HG02678 (cell line): Measurements from ENCODE around the gene IL17A.

Source experiments
- ATAC-seq: cut with Tn5 transposase; IDR thresholded peaks from one replicate; pipeline ENCODE4 v1.9.1; 2021; ENCODE audit warnings: mild to moderate bottlenecking, moderate library complexity; ENCODE audit not compliant: unreplicated experiment

IL17A gene

GRCh38 chr6:52186075-52186474 lies at the start of gene IL17A:
IL17A (plus strand) TSS chr6:52186375; CDS start chr6:52186432, 57 bp downstream.
- ATAC-seq = no peak

GRCh38 chr6:52136934-52137467 lies 49.2 kb upstream of the IL17A start:
- ATAC-seq = no peak

GRCh38 chr6:52138284-52138683 lies 47.9 kb upstream of the IL17A start:
- ATAC-seq = no peak

- no peak for ATAC-seq
Observed at GRCh38 chr6:52139985-52140680, 46.0 kb upstream of the IL17A start.

GRCh38 chr6:52141596-52141995 lies 44.6 kb upstream of the IL17A start:
- no peak for ATAC-seq

GRCh38 chr6:52142556-52142955 lies 43.6 kb upstream of the IL17A start:
- no peak for ATAC-seq

GRCh38 chr6:52143551-52143950 lies 42.6 kb upstream of the IL17A start:
- no peak for ATAC-seq

- ATAC-seq = no peak
Observed at GRCh38 chr6:52144196-52145076, 41.7 kb upstream of the IL17A start.

- no peak for ATAC-seq
Observed at GRCh38 chr6:52146851-52147445, 39.2 kb upstream of the IL17A start.

- no peak for ATAC-seq
Observed at GRCh38 chr6:52149076-52149475, 37.1 kb upstream of the IL17A start.

- no peak for ATAC-seq
Observed at GRCh38 chr6:52149949-52150348, 36.2 kb upstream of the IL17A start.

GRCh38 chr6:52152070-52152423 lies 34.1 kb upstream of the IL17A start:
- ATAC-seq = no peak

GRCh38 chr6:52152711-52153160 lies 33.4 kb upstream of the IL17A start:
- no peak for ATAC-seq

GRCh38 chr6:52154381-52154780 lies 31.8 kb upstream of the IL17A start:
- no peak for ATAC-seq

- peak; percentile 87 for ATAC-seq
Observed at GRCh38 chr6:52155791-52156576, 30.2 kb upstream of the IL17A start.

GRCh38 chr6:52157301-52157941 lies 28.8 kb upstream of the IL17A start:
- ATAC-seq = peak; percentile 45

- no peak for ATAC-seq
Observed at GRCh38 chr6:52160472-52161104, 25.6 kb upstream of the IL17A start.

- ATAC-seq = no peak
Observed at GRCh38 chr6:52161689-52162438, 24.3 kb upstream of the IL17A start.
